Activated T-cell treated with anti-CD3 and anti-CD28 coated beads, Interleukin-2, amount 50 U/mL, for 24 hours (primary cell): Measurements from ENCODE around the gene ZC3H4.

Source experiments
- DNase-seq: peaks from one replicate; pipeline ENCODE4 v3.0.0-alpha.2; 2020
- H3K27ac Mint-ChIP-seq: 2 replicates; pipeline ENCODE4 v1.8.0; 2020; ENCODE audit warnings: mild to moderate bottlenecking, mixed read lengths
- H3K27me3 Mint-ChIP-seq: 2 replicates; pipeline ENCODE4 v1.8.0; 2020; ENCODE audit warnings: mixed read lengths
- H3K36me3 Mint-ChIP-seq: 2 replicates; pipeline ENCODE4 v1.8.0; 2020; ENCODE audit warnings: low read depth, mixed read lengths
- H3K4me1 Mint-ChIP-seq: 2 replicates; pipeline ENCODE4 v1.8.0; 2020; ENCODE audit warnings: low read depth, mixed read lengths
- H3K4me3 Mint-ChIP-seq: 2 replicates; pipeline ENCODE4 v1.8.0; 2020; ENCODE audit warnings: mild to moderate bottlenecking, moderate library complexity, mixed read lengths
- H3K9me3 Mint-ChIP-seq: 2 replicates; pipeline ENCODE4 v1.8.0; 2020; ENCODE audit warnings: mixed read lengths

Gene ZC3H4

GRCh38 chr19:47047272-47047762, 66.3 kb downstream of the ZC3H4 start:
- DNase-seq = no peak
- H3K9me3 Mint-ChIP-seq = no peaks in the 10 kb centered on the region
- no peaks in the 10 kb centered on the region for H3K27me3 Mint-ChIP-seq
- peaks cover 18% of the 10 kb centered on the region for H3K4me1 Mint-ChIP-seq
- H3K4me3 Mint-ChIP-seq = peak overlapping the region; percentile 89
- peak overlapping the region; percentile 94 for H3K27ac Mint-ChIP-seq
- peaks cover 7% of the 10 kb centered on the region for H3K36me3 Mint-ChIP-seq

- Mint-ChIP-seq H3K27me3 (no peaks in the 10 kb centered on the region), H3K4me3 (no peak overlapping the region), H3K4me1 (peaks cover 18% of the 10 kb centered on the region), H3K36me3 (peaks cover 7% of the 10 kb centered on the region), H3K27ac (no peak overlapping the region), H3K9me3 (no peaks in the 10 kb centered on the region)
- DNase-seq = no peak
Measured at GRCh38 chr19:47045867-47046470, 67.6 kb downstream of the ZC3H4 start.

GRCh38 chr19:47044946-47045866, 68.4 kb downstream of the ZC3H4 start:
- Mint-ChIP-seq H3K4me1 (peaks cover 18% of the 10 kb centered on the region), H3K27ac (no peak overlapping the region), H3K27me3 (no peaks in the 10 kb centered on the region), H3K4me3 (no peak overlapping the region), H3K36me3 (peaks cover 7% of the 10 kb centered on the region), H3K9me3 (no peaks in the 10 kb centered on the region)
- no peak for DNase-seq

GRCh38 chr19:47040869-47041268, 72.7 kb downstream of the ZC3H4 start:
- Mint-ChIP-seq H3K27me3 (no peaks in the 10 kb centered on the region), H3K36me3 (no peaks in the 10 kb centered on the region), H3K9me3 (no peaks in the 10 kb centered on the region), H3K4me1 (peaks cover 8% of the 10 kb centered on the region), H3K4me3 (no peak overlapping the region), H3K27ac (no peak overlapping the region)
- no peak for DNase-seq

- DNase-seq = no peak
- H3K36me3 Mint-ChIP-seq = no peaks in the 10 kb centered on the region
- H3K4me1 Mint-ChIP-seq = peaks cover 19% of the 10 kb centered on the region
- no peak overlapping the region for H3K27ac Mint-ChIP-seq
- H3K4me3 Mint-ChIP-seq = no peak overlapping the region
- H3K9me3 Mint-ChIP-seq = no peaks in the 10 kb centered on the region
- peaks cover under 1% of the 10 kb centered on the region for H3K27me3 Mint-ChIP-seq
Measured at GRCh38 chr19:47039239-47039874, 74.2 kb downstream of the ZC3H4 start.

- Mint-ChIP-seq H3K36me3 (no peaks in the 10 kb centered on the region), H3K9me3 (no peaks in the 10 kb centered on the region), H3K27ac (no peak overlapping the region), H3K4me1 (peaks cover 20% of the 10 kb centered on the region), H3K27me3 (peaks cover 2% of the 10 kb centered on the region), H3K4me3 (no peak overlapping the region)
- DNase-seq = no peak
Measured at GRCh38 chr19:47037766-47038165, 75.8 kb downstream of the ZC3H4 start.

- H3K27ac Mint-ChIP-seq = peak overlapping the region; percentile 90
- DNase-seq = no peak
- H3K36me3 Mint-ChIP-seq = no peaks in the 10 kb centered on the region
- H3K27me3 Mint-ChIP-seq = peaks cover 14% of the 10 kb centered on the region
- H3K4me3 Mint-ChIP-seq = peak overlapping the region; percentile 84
- H3K4me1 Mint-ChIP-seq = peaks cover 23% of the 10 kb centered on the region
- H3K9me3 Mint-ChIP-seq = no peaks in the 10 kb centered on the region
Measured at GRCh38 chr19:47036097-47036651, 77.4 kb downstream of the ZC3H4 start.

GRCh38 chr19:47035127-47036096, 78.2 kb downstream of the ZC3H4 start:
- Mint-ChIP-seq H3K9me3 (no peaks in the 10 kb centered on the region), H3K27me3 (peaks cover 18% of the 10 kb centered on the region), H3K27ac (peak overlapping the region; percentile 90), H3K4me3 (peak overlapping the region; percentile 84), H3K36me3 (no peaks in the 10 kb centered on the region), H3K4me1 (peaks cover 23% of the 10 kb centered on the region)
- peak; percentile 100 for DNase-seq

GRCh38 chr19:47032171-47032811, 81.3 kb downstream of the ZC3H4 start:
- Mint-ChIP-seq H3K4me1 (peaks cover 22% of the 10 kb centered on the region), H3K27me3 (peaks cover 43% of the 10 kb centered on the region), H3K9me3 (no peaks in the 10 kb centered on the region), H3K27ac (no peak overlapping the region), H3K4me3 (no peak overlapping the region), H3K36me3 (no peaks in the 10 kb centered on the region)
- DNase-seq = peak; percentile 78

- Mint-ChIP-seq H3K9me3 (no peaks in the 10 kb centered on the region), H3K27ac (no peak overlapping the region), H3K36me3 (no peaks in the 10 kb centered on the region), H3K4me1 (peaks cover 4% of the 10 kb centered on the region), H3K4me3 (no peak overlapping the region), H3K27me3 (peaks cover 76% of the 10 kb centered on the region)
- no peak for DNase-seq
Measured at GRCh38 chr19:47028195-47028601, 85.4 kb downstream of the ZC3H4 start.

- Mint-ChIP-seq H3K36me3 (no peaks in the 10 kb centered on the region), H3K27me3 (peaks cover 80% of the 10 kb centered on the region), H3K27ac (no peak overlapping the region), H3K4me3 (no peak overlapping the region), H3K9me3 (no peaks in the 10 kb centered on the region), H3K4me1 (peaks cover 8% of the 10 kb centered on the region)
- DNase-seq = no peak
Measured at GRCh38 chr19:47027586-47028088, 85.9 kb downstream of the ZC3H4 start.

- Mint-ChIP-seq H3K36me3 (no peaks in the 10 kb centered on the region), H3K4me1 (peaks cover 6% of the 10 kb centered on the region), H3K27me3 (peaks cover 79% of the 10 kb centered on the region), H3K27ac (no peak overlapping the region), H3K9me3 (no peaks in the 10 kb centered on the region), H3K4me3 (no peak overlapping the region)
- no peak for DNase-seq
Measured at GRCh38 chr19:47026889-47027288, 86.7 kb downstream of the ZC3H4 start.

- Mint-ChIP-seq H3K27me3 (peaks cover 81% of the 10 kb centered on the region), H3K9me3 (no peaks in the 10 kb centered on the region), H3K4me3 (no peak overlapping the region), H3K4me1 (peaks cover 8% of the 10 kb centered on the region), H3K27ac (no peak overlapping the region), H3K36me3 (no peaks in the 10 kb centered on the region)
- DNase-seq = no peak
Measured at GRCh38 chr19:47026156-47026555, 87.4 kb downstream of the ZC3H4 start.
